Smooth muscle cell (in vitro differentiated cells): Measurements from ENCODE around the gene RAET1G. TPM values are rescaled to one million over a fixed set of nuclear protein-coding genes. Genes with fewer than 3 reads are reported as not detected.
"Not testable (repeated sequence)": the region's sequence is repeated elsewhere in the genome, so short reads cannot be mapped to it uniquely, and the experiment has no call there.

Experiments used
- DNase-seq: peaks from one replicate; lab custom pipeline; 2025; ENCODE audit not compliant: unreplicated experiment; lab: John Stamatoyannopoulos, UW
- H2AFZ ChIP-seq: fragments of 200-600 bp; sonication (generic); 2 replicates; pipeline ENCODE4 v1.6.0; 2016; ENCODE audit warnings: antibody characterized with exemption, low read depth, mild to moderate bottlenecking
- H3F3A ChIP-seq: fragments of 200-600 bp; sonication (generic); 2 replicates; pipeline ENCODE4 v1.6.0; 2017; ENCODE audit warnings: antibody characterized with exemption, low read depth
- H3K27ac ChIP-seq: fragments of 200-600 bp; sonication (generic); 2 replicates; pipeline ENCODE4 v1.5.1; 2016; ENCODE audit warnings: low read depth, mild to moderate bottlenecking
- H3K27me3 ChIP-seq: fragments of 200-600 bp; sonication (generic); 2 replicates; pipeline ENCODE4 v1.6.1; 2016; ENCODE audit warnings: low read depth, mild to moderate bottlenecking
- H3K36me3 ChIP-seq: fragments of 200-600 bp; sonication (generic); 2 replicates; pipeline ENCODE4 v1.5.1; 2016; ENCODE audit warnings: low read depth
- H3K4me1 ChIP-seq: fragments of 200-600 bp; sonication (generic); 2 replicates; pipeline ENCODE4 v1.5.1; 2016; ENCODE audit warnings: low read depth
- H3K4me2 ChIP-seq: fragments of 200-600 bp; sonication (generic); 2 replicates; pipeline ENCODE4 v1.6.0; 2016; ENCODE audit warnings: mild to moderate bottlenecking
- H3K4me3 ChIP-seq: fragments of 200-600 bp; sonication (generic); 2 replicates; pipeline ENCODE4 v1.5.1; 2016; ENCODE audit warnings: mild to moderate bottlenecking
- H3K79me2 ChIP-seq: fragments of 200-600 bp; sonication (generic); 2 replicates; pipeline ENCODE4 v1.6.0; 2016; ENCODE audit warnings: low read depth, mild to moderate bottlenecking
- H3K9ac ChIP-seq: fragments of 200-600 bp; sonication (generic); 2 replicates; pipeline ENCODE4 v1.6.0; 2016; ENCODE audit warnings: low read depth
- H3K9me3 ChIP-seq: fragments of 200-600 bp; sonication (generic); replicated peaks from 2 replicates; pipeline ENCODE4 v1.5.1; 2016; ENCODE audit warnings: low read depth
- H4K20me1 ChIP-seq: fragments of 200-600 bp; sonication (generic); 2 replicates; pipeline ENCODE4 v1.6.0; 2016; ENCODE audit warnings: low read depth
- CTCF ChIP-seq: fragments of 200-600 bp; sonication (generic); IDR thresholded peaks from 2 replicates; pipeline ENCODE4 v1.5.1; 2017; ENCODE audit warnings: borderline replicate concordance, mild to moderate bottlenecking, antibody characterized with exemption; ENCODE audit not compliant: insufficient read depth, poor library complexity, severe bottlenecking
- WGBS: methylation state at CpG from one replicate; pipeline ENCODE4 v1.1.7; 2016; ENCODE audit warnings: low lambda C conversion rate; 5-methylcytosine and 5-hydroxymethylcytosine counted together
- polyA plus RNA-seq: library from polyadenylated mRNA; unstranded; fragments of >200 nt; fragmentation: Nextera tagmentation; extraction: Ambion mirVana; gene quantifications from 2 replicates; pipeline ENCODE4 v1.2.1, GENCODE V29; 2016
- total RNA-seq: library from RNA; depleted of rRNA; stranded (reverse); fragments of >200 nt; gene quantifications from 2 replicates; pipeline ENCODE4 v1.2.3, GENCODE V29; 2014

Gene RAET1G
- total and polyA plus RNA-seq, 2 experiments from 2014 or later: 1.7 to 2.4 TPM

GRCh38 chr6:149921361-149921760 lies 1.6 kb downstream of the RAET1G start:
- no peak for DNase-seq
- 83% methylated on average over 6 of the region's 6 CpGs for WGBS
- H3K27ac ChIP-seq: no peak overlapping the region

GRCh38 chr6:149919834-149920225 lies 3.1 kb downstream of the RAET1G start:
- Histone ChIP-seq H3K27ac (no peak overlapping the region), H3K4me1 (no peaks in the 10 kb centered on the region), H3K4me2 (no peak overlapping the region), H2AFZ (no peak overlapping the region), H3K36me3 (no peaks in the 10 kb centered on the region), H3K79me2 (no peaks in the 10 kb centered on the region), H3F3A (no peaks in the 10 kb centered on the region), H3K9ac (no peak overlapping the region), H3K4me3 (no peak overlapping the region), H4K20me1 (no peaks in the 10 kb centered on the region), H3K9me3 (no peaks in the 10 kb centered on the region), H3K27me3 (peaks cover 57% of the 10 kb centered on the region)
- 70% methylated on average over 4 of the region's 4 CpGs for WGBS
- DNase-seq: no peak
- TF ChIP-seq CTCF: no peak

More at GRCh38 chr6:149921361-149921760, 1.6 kb downstream of the RAET1G start:
- Histone ChIP-seq H3K9ac (no peak overlapping the region), H3K4me2 (no peak overlapping the region), H3K4me3 (no peak overlapping the region), H3K79me2 (no peaks in the 10 kb centered on the region), H3K4me1 (no peaks in the 10 kb centered on the region), H2AFZ (no peak overlapping the region), H3F3A (no peaks in the 10 kb centered on the region), H3K36me3 (no peaks in the 10 kb centered on the region), H4K20me1 (no peaks in the 10 kb centered on the region), H3K9me3 (no peaks in the 10 kb centered on the region), H3K27me3 (peaks cover 63% of the 10 kb centered on the region)
- TF ChIP-seq CTCF: no peak

GRCh38 chr6:149919126-149919833 lies 3.6 kb downstream of the RAET1G start:
- not testable (repeated sequence) for H3K4me3 ChIP-seq, H3K9ac ChIP-seq, DNase-seq, H3K4me1 ChIP-seq, H3K27ac ChIP-seq, H3K9me3 ChIP-seq, H2AFZ ChIP-seq, H3K36me3 ChIP-seq, H3K4me2 ChIP-seq, H3K79me2 ChIP-seq, H3F3A ChIP-seq, H4K20me1 ChIP-seq
- H3K27me3 ChIP-seq: peaks cover 51% of the 10 kb centered on the region
- WGBS: 89% methylated on average over 11 of the region's 11 CpGs

GRCh38 chr6:149918151-149918905 lies 4.6 kb downstream of the RAET1G start:
- H3K9me3 ChIP-seq: no peaks in the 10 kb centered on the region
- no peak overlapping the region for H3K4me3 ChIP-seq
- H3K4me1 ChIP-seq: no peaks in the 10 kb centered on the region
- no peak overlapping the region for H3K9ac ChIP-seq
- no peaks in the 10 kb centered on the region for H3K36me3 ChIP-seq
- no peak overlapping the region for H3K27ac ChIP-seq
- 71% methylated on average over 6 of the region's 6 CpGs for WGBS
- no peak overlapping the region for H2AFZ ChIP-seq
- no peaks in the 10 kb centered on the region for H3K79me2 ChIP-seq
- H3F3A ChIP-seq: no peaks in the 10 kb centered on the region
- H3K27me3 ChIP-seq: peaks cover 44% of the 10 kb centered on the region
- H3K4me2 ChIP-seq: no peak overlapping the region
- no peak for DNase-seq
- no peak for TF ChIP-seq CTCF
- no peaks in the 10 kb centered on the region for H4K20me1 ChIP-seq
